GM18498 (cell line): ENCODE data around the gene USP5.
"Not testable (repeated sequence)": the region's sequence is repeated elsewhere in the genome, so short reads cannot be mapped to it uniquely, and the experiment has no call there.

Experiments used
- ATAC-seq: cut with Tn5 transposase; IDR thresholded peaks from one replicate; pipeline ENCODE4 v1.9.1; 2021; ENCODE audit warnings: mild to moderate bottlenecking, moderate library complexity; ENCODE audit not compliant: unreplicated experiment

USP5 gene

GRCh38 chr12:6886206-6886999, 34.5 kb downstream of the USP5 start:
- not testable (repeated sequence) for ATAC-seq

GRCh38 chr12:6887460-6887859, 35.5 kb downstream of the USP5 start:
- ATAC-seq = no peak

- ATAC-seq = no peak
Observed at GRCh38 chr12:6888360-6888759, 36.4 kb downstream of the USP5 start.

- ATAC-seq = not testable (repeated sequence)
Observed at GRCh38 chr12:6888794-6889193, 36.8 kb downstream of the USP5 start.

GRCh38 chr12:6889775-6890573, 38.0 kb downstream of the USP5 start:
- not testable (repeated sequence) for ATAC-seq

DNA sequence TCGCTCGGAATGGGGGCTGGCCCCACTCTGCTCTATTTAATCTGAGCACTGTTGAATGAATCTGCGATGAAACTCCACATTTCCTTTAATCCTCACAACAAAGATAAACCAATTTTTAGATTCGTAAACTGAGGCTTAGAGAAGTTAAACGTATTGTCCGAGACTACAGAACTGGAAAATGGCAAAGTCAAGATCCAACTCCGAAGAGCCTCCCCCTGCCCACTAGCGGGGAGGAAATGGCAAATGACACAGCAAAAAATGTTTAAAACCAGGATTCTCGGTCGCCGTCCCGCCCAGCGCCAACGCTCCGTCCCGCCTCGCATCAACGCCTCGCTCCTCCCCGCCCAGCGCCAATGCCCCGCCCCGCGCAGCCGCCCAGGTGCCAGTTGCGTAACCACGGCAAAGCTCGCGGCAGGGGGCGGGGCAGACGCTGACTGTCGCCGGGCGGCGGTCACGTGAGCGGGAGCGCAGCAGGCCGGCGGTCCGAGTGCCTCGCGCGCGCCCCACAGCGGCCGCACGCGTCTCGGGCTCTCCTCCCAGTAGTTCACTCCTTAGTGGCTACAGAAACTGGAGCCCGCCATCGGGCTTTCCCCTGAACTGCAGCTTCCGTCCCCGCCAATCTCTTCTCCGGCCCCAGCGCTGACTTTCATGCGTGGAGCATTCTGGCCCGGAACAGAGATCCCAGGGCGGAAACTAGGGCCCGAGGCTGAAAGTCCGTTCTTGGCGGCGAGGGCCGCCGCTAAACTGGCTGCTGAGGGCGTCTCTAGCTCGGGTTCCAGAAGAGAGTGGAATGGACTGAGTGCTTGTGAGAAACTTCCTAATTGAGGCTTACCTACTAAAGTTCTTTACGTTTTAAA, 39.1 kb downstream of the USP5 start:
- ATAC-seq = peak; percentile 94

- ATAC-seq = peak; percentile 1
Observed at GRCh38 chr12:6891646-6892001, 39.7 kb downstream of the USP5 start.

- not testable (repeated sequence) for ATAC-seq
Observed at GRCh38 chr12:6892683-6893082, 40.7 kb downstream of the USP5 start.

- no peak for ATAC-seq
Observed at GRCh38 chr12:6894321-6894720, 42.4 kb downstream of the USP5 start.

- ATAC-seq = no peak
Observed at GRCh38 chr12:6896846-6897435, 45.0 kb downstream of the USP5 start.

- no peak for ATAC-seq
Observed at GRCh38 chr12:6899427-6899826, 47.5 kb downstream of the USP5 start.

GRCh38 chr12:6899837-6900519, 48.0 kb downstream of the USP5 start:
- ATAC-seq = no peak

GRCh38 chr12:6902448-6902847, 50.5 kb downstream of the USP5 start:
- no peak for ATAC-seq

DNA sequence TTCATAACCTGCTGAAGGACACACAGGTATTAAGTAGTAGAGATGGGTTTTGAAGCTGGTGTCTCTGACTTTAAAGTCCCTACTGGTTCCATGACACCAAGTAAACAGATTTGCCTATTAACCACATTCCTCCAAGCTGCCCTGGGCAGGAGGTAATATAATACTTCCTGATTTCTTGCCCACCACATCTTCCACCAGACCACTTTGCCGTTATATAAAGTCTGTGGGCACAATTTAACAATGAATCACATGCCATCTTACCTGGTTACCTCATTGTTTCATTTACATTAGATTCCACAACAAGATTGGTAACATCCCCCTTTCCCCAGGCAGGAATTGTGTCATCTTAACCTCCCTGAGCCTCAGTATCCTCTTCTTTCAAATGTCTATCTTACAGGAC, 51.8 kb downstream of the USP5 start:
- ATAC-seq = no peak

DNA sequence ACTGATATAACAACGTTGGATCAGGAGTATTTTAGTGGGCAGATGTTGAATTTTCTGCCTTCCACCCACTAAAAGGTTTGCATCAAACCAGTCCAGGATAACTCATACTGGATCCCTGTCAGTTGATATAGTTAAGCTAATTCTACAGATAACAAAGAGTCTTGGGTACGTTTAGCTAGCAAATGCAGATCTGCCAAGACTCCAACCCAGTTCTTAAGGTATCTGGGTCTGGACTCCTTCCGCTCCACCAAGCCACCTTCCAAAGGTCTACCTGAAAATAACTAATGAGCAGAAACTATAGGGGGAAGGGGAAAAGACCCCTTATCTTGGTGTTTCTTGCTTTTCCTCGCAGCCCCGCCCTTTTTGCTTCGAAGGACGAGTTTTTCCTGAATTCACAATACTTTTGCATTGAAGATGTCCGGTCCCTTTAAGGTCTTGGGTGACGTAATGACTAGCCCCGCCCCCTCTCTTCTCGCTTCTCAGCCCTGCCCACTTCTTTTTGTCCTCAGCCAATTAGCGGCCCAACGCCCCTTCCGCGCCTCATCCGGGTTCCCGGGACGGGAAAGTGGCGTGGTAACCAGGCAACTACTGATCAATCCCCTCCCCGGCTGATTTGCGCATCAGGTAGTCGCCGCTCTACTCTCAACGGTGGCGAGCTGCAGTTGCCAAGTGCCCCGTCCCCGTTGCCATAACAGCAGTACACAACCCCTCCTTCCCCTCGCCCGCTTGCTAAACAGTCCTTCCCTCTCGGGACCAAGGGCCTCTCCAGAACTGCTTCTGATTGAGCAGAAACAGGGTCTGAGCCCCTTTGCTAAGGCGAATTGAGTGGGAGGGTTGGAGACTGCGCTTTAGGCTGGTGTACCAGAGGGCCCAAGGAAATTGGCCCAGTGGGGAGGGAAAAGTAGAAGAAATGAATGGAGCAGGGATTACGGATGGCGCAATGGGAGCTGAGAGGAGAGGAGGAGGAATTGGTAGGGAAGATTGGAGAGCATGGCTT, 52.6 kb downstream of the USP5 start, which contains the start of gene LRRC23:
Gene LRRC23 (plus strand): TSS at position 543 of the 997 bp plus-strand sequence. CDS start 812 bp downstream, outside the sequence.
- ATAC-seq = peak; percentile 95

DNA sequence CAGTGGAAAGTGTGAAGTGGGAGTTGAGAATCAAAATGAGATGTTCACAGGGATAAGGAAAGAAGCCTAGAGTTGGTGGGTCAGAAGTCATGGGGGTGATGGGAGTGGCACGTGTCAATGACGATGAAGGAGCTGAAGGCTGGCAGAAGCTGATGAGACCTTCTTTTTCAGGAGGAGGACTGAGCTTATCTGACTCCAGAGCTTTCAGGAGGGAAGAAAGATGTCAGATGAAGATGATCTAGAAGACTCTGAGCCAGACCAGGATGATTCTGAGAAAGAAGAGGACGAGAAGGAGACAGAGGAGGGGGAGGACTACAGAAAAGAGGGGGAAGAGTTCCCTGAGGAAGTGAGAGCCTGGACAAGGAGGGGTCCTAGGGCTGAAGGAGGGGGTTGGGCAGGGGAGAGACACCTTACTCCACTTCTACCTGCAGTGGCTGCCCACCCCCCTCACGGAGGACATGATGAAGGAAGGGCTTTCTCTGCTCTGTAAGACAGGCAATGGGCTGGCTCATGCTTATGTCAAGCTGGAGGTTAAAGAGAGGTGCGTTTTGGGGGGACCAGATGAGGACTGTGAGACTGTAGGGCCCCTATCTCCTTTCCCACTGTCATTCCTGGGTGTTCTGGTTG, 53.6 kb downstream of the USP5 start:
- ATAC-seq = no peak

GRCh38 chr12:6908141-6908540, 56.2 kb downstream of the USP5 start:
- not testable (repeated sequence) for ATAC-seq

- ATAC-seq = no peak
Observed at GRCh38 chr12:6909421-6910145, 57.6 kb downstream of the USP5 start.
